PC-9 (cell line): ENCODE data around the gene SIAH3. TPM values are rescaled to one million over a fixed set of nuclear protein-coding genes. Genes with fewer than 3 reads are reported as not detected.
"Not testable (repeated sequence)": the region's sequence is repeated elsewhere in the genome, so short reads cannot be mapped to it uniquely, and the experiment has no call there.

Experiments used
- BruUV-seq: library from RNA; stranded (reverse); fragments of 400-500 nt; replicated peaks from 2 replicates; lab custom pipeline; 2021; lab: Mats Ljungman, UMichigan
- CTCF ChIA-PET: fragments of 300-600 bp; sonication (Branson Sonifier 250); formaldehyde crosslinking; loops from one replicate; lab custom pipeline; 2022; ENCODE audit warnings: antibody characterized with exemption; lab: Charles Lee
- POLR2A ChIA-PET: fragments of 300-600 bp; sonication (Branson Sonifier 250); formaldehyde crosslinking; loops from one replicate; lab custom pipeline; 2022; ENCODE audit warnings: antibody characterized with exemption; ENCODE audit not compliant: unreplicated experiment; lab: Charles Lee
- DNase-seq, 2 experiments: peaks; one replicate each; pipeline versions ENCODE4 v3.0.0 to v3.0.0-alpha.2; 2015 to 2022; ENCODE audit warnings: mixed read lengths in 1 of 2
- H2AFZ ChIP-seq: fragments of 200-600 bp; sonication (generic); 2 replicates; pipeline ENCODE4 v1.8.1; 2017; ENCODE audit warnings: antibody characterized with exemption
- H3F3A ChIP-seq: fragments of 200-600 bp; sonication (generic); 2 replicates; pipeline ENCODE4 v1.8.1; 2017; ENCODE audit warnings: antibody characterized with exemption, mild to moderate bottlenecking, low read depth; ENCODE audit not compliant: insufficient read depth
- H3K27ac ChIP-seq: fragments of 200-600 bp; sonication (generic); 2 replicates; pipeline ENCODE4 v1.6.1; 2016; ENCODE audit warnings: mixed run types
- H3K27me3 ChIP-seq: fragments of 200-600 bp; sonication (generic); 2 replicates; pipeline ENCODE4 v1.6.1; 2016; ENCODE audit warnings: low read depth, mixed run types; ENCODE audit not compliant: insufficient read depth
- H3K36me3 ChIP-seq: fragments of 200-600 bp; sonication (generic); 2 replicates; pipeline ENCODE4 v1.6.1; 2016; ENCODE audit warnings: low read depth, mixed run types
- H3K4me1 ChIP-seq: fragments of 200-600 bp; sonication (generic); replicated peaks from 2 replicates; pipeline ENCODE4 v1.6.1; 2016; ENCODE audit warnings: mixed run types; ENCODE audit not compliant: insufficient read depth
- H3K4me2 ChIP-seq: fragments of 200-600 bp; sonication (generic); 2 replicates; pipeline ENCODE4 v1.6.1; 2017; ENCODE audit warnings: mixed run types
- H3K4me3 ChIP-seq: fragments of 200-600 bp; sonication (generic); 2 replicates; pipeline ENCODE4 v1.6.1; 2016; ENCODE audit warnings: mixed run types
- H3K79me2 ChIP-seq: fragments of 200-600 bp; sonication (generic); 2 replicates; pipeline ENCODE4 v1.6.1; 2017; ENCODE audit warnings: low read depth, mixed run types
- H3K9me2 ChIP-seq: fragments of 200-600 bp; sonication (generic); 2 replicates; pipeline ENCODE4 v1.8.1; 2017; ENCODE audit warnings: mild to moderate bottlenecking; ENCODE audit not compliant: insufficient read depth
- H3K9me3 ChIP-seq: fragments of 200-600 bp; sonication (generic); 2 replicates; pipeline ENCODE4 v1.8.1; 2016; ENCODE audit warnings: low read depth; ENCODE audit not compliant: insufficient read depth
- H4K20me1 ChIP-seq: fragments of 200-600 bp; sonication (generic); 2 replicates; pipeline ENCODE4 v1.8.1; 2017; ENCODE audit not compliant: insufficient read depth
- EZH2 ChIP-seq: fragments of 200-600 bp; sonication (generic); IDR thresholded peaks from 2 replicates; pipeline ENCODE4 v1.8.0; 2017; ENCODE audit warnings: antibody characterized with exemption, low read depth
- intact Hi-C: fragments of 100-400 bp; cut with micrococcal nuclease; formaldehyde crosslinking; loops from one replicate; pipeline ENCODE4 v1.10.0; 2022; ENCODE audit not compliant: unreplicated experiment
- total RNA-seq: library from RNA; stranded (reverse); gene quantifications from 2 replicates; pipeline ENCODE4 v1.2.3, GENCODE V29; 2021
- TF ChIP-seq, protein P1 (sequence below): fragments of 200-600 bp; sonication (generic); conservative IDR thresholded peaks from 2 replicates; pipeline ENCODE4 v1.6.1; 2017; ENCODE audit warnings: mixed run types, antibody characterized with exemption, mild to moderate bottlenecking, moderate library complexity

The SIAH3 gene
- total RNA-seq, 1 experiment from 2014 or later, result not detected

DNA sequence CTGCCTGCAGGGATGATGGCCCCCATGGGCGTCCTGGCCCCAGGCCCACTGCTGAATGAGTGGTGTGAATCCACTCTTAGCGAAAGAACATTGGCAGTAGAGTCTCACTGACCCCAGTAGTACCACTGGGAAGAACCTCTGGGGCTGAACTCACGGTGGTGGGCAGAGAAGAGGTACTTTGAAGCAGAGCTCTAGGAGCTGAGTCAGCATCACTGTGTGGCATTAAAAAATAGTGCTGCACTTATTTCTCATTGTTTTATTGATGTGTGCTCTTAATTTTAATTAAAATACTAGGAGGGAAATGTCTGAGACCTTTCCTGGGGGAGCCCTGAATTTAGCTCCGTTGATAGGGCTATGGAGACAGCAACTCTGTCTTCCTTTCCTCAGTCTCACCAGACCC, 88.1 kb downstream of the SIAH3 start:
- H3K9me2 ChIP-seq, result no peaks in the 10 kb centered on the region
- no peak overlapping the region for H3K4me2 ChIP-seq
- H3K9me3 ChIP-seq, result no peaks in the 10 kb centered on the region
- no peaks in the 10 kb centered on the region for H3K79me2 ChIP-seq
- POLR2A ChIA-PET, result no interaction called here
- DNase-seq, result no peak
- no peaks in the 10 kb centered on the region for H3F3A ChIP-seq
- no peaks in the 10 kb centered on the region for H3K36me3 ChIP-seq
- no peaks in the 10 kb centered on the region for H3K4me1 ChIP-seq
- intact Hi-C loops, result no loop called here
- peaks cover 20% of the 10 kb centered on the region; the same call in 1 of the 2 replicates for H3K27me3 ChIP-seq
- TF ChIP-seq, protein P1, sequence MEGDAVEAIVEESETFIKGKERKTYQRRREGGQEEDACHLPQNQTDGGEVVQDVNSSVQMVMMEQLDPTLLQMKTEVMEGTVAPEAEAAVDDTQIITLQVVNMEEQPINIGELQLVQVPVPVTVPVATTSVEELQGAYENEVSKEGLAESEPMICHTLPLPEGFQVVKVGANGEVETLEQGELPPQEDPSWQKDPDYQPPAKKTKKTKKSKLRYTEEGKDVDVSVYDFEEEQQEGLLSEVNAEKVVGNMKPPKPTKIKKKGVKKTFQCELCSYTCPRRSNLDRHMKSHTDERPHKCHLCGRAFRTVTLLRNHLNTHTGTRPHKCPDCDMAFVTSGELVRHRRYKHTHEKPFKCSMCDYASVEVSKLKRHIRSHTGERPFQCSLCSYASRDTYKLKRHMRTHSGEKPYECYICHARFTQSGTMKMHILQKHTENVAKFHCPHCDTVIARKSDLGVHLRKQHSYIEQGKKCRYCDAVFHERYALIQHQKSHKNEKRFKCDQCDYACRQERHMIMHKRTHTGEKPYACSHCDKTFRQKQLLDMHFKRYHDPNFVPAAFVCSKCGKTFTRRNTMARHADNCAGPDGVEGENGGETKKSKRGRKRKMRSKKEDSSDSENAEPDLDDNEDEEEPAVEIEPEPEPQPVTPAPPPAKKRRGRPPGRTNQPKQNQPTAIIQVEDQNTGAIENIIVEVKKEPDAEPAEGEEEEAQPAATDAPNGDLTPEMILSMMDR, result no peak
- no peak for TF ChIP-seq EZH2
- H2AFZ ChIP-seq, result no peak overlapping the region
- no peak overlapping the region for H3K4me3 ChIP-seq
- CTCF ChIA-PET, result no interaction called here
- no peaks in the 10 kb centered on the region for H4K20me1 ChIP-seq
- BruUV-seq, result no TSS peak
- H3K27ac ChIP-seq, result no peak overlapping the region

- intact Hi-C loops, H3K27ac ChIP-seq, H3K27me3 ChIP-seq, H2AFZ ChIP-seq, H3K9me3 ChIP-seq, H4K20me1 ChIP-seq, CTCF ChIA-PET, H3K36me3 ChIP-seq, H3K4me2 ChIP-seq, H3K79me2 ChIP-seq, H3K9me2 ChIP-seq, H3F3A ChIP-seq, BruUV-seq, H3K4me1 ChIP-seq, H3K4me3 ChIP-seq, DNase-seq, POLR2A ChIA-PET: not testable (repeated sequence)
Measured at GRCh38 chr13:45757589-45757988, 94.0 kb downstream of the SIAH3 start.

DNA sequence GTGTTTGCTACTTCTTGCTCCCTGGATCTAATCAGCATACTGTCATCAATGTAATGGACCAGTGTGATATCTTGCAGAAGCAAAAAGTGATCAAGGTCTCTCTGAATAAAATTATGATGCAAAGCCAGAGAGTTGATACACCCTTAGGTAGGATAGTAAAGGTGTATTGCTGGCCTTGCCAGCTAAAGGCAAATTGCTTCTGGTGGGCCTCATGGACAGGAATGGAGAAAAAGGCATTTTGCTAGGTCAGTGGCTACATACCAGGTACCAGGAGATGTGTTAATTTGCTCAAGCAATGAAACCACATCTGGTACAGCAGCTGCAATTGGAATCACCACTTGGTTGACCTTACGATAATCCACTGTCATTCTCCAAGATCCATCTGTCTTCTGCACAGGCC, 95.1 kb downstream of the SIAH3 start:
- H3K27me3 ChIP-seq, H3K4me1 ChIP-seq, H3K4me3 ChIP-seq, H3F3A ChIP-seq, DNase-seq, H3K9me3 ChIP-seq, POLR2A ChIA-PET, CTCF ChIA-PET, H3K36me3 ChIP-seq, intact Hi-C loops, H3K4me2 ChIP-seq, H4K20me1 ChIP-seq, BruUV-seq, H3K79me2 ChIP-seq, H2AFZ ChIP-seq, H3K27ac ChIP-seq, H3K9me2 ChIP-seq: not testable (repeated sequence)

- TF ChIP-seq, protein P1, result no peak
- no peak for TF ChIP-seq EZH2
- no peak overlapping the region for H3K4me3 ChIP-seq
- CTCF ChIA-PET, result no interaction called here
- no TSS peak for BruUV-seq
- H4K20me1 ChIP-seq, result no peaks in the 10 kb centered on the region
- no peak for DNase-seq
- H3K4me1 ChIP-seq, result no peaks in the 10 kb centered on the region
- intact Hi-C loops, result no loop called here
- no peaks in the 10 kb centered on the region for H3K36me3 ChIP-seq
- H3K27ac ChIP-seq, result no peak overlapping the region
- no peak overlapping the region for H2AFZ ChIP-seq
- no peaks in the 10 kb centered on the region for H3K79me2 ChIP-seq
- no peaks in the 10 kb centered on the region for H3K9me3 ChIP-seq
- POLR2A ChIA-PET, result no interaction called here
- H3K9me2 ChIP-seq, result no peaks in the 10 kb centered on the region
- H3F3A ChIP-seq, result no peaks in the 10 kb centered on the region
- no peak overlapping the region for H3K4me2 ChIP-seq
- H3K27me3 ChIP-seq, result peaks cover 33% of the 10 kb centered on the region
Measured at GRCh38 chr13:45752510-45752909, 99.0 kb downstream of the SIAH3 start.
